Liver (tissue), 3 donors: Measurements from ENCODE around the gene THBS2.

Experiments used
- CTCF ChIP-seq: fragments of 150-350 bp; IDR thresholded peaks from 2 replicates; pipeline ENCODE4 v1.5.1; 2017; ENCODE audit warnings: improper control_type of control experiment, low read depth, low read length; ENCODE audit not compliant: missing input control
- NR2F2 ChIP-seq: IDR thresholded peaks from 2 replicates; pipeline ENCODE4 v1.6.1; 2016; ENCODE audit warnings: antibody characterized with exemption
- RXRA ChIP-seq, 2 donors: IDR thresholded peaks; 2 replicates each; pipeline ENCODE4 v1.6.1; 2017 to 2018; ENCODE audit warnings: antibody characterized with exemption in 2 of 2, mild to moderate bottlenecking in 1 of 2
- donor health status: healthy.
- donor health status: healthy.

- TF ChIP-seq CTCF (no peak), RXRA (IDR thresholded peaks at IDR 0.05) (no peak), NR2F2 (no peak)
These were observed 31.5 kb upstream of the THBS2 start for GRCh38 chr6:169285165-169285564.
